BE2C (cell line): ENCODE results near the gene CFHR1.

Experiments
- DNase-seq: peaks from one replicate; pipeline ENCODE4 v3.0.0-alpha.2; 2020
- H3K27me3 ChIP-seq: fragments of 250-450 bp; sonication (Bioruptor Pico); 2 replicates; pipeline ENCODE4 v1.5.1; 2020; ENCODE audit warnings: mild to moderate bottlenecking
- H3K36me3 ChIP-seq: fragments of 250-450 bp; sonication (Bioruptor Pico); 2 replicates; pipeline ENCODE4 v1.5.1; 2020; ENCODE audit warnings: mild to moderate bottlenecking
- H3K4me1 ChIP-seq: fragments of 250-450 bp; sonication (Bioruptor Pico); 2 replicates; pipeline ENCODE4 v1.5.1; 2020
- H3K4me3 ChIP-seq: 2 replicates; pipeline ENCODE4 v1.5.1; 2011; ENCODE audit warnings: low read depth, low read length
- H3K9me3 ChIP-seq: fragments of 250-450 bp; sonication (Bioruptor Pico); 2 replicates; pipeline ENCODE4 v1.5.1; 2020
- CTCF ChIP-seq: IDR thresholded peaks from 2 replicates; pipeline ENCODE4 v1.5.1; 2012; ENCODE audit warnings: mild to moderate bottlenecking, low read depth, low read length

Gene CFHR1

GRCh38 chr1:196858811-196859210 is 39.3 kb downstream of the CFHR1 start:
- H3K4me3 ChIP-seq, result no peak overlapping the region; the same call in 1 of the 2 replicates
- no peak for DNase-seq
- no peak for TF ChIP-seq CTCF

GRCh38 chr1:196860323-196860884 is 40.9 kb downstream of the CFHR1 start:
- DNase-seq, result no peak
- Histone ChIP-seq H3K36me3 (no peaks in the 10 kb centered on the region), H3K4me3 (no peak overlapping the region), H3K27me3 (peaks cover 12% of the 10 kb centered on the region), H3K4me1 (no peaks in the 10 kb centered on the region), H3K9me3 (no peaks in the 10 kb centered on the region)
- TF ChIP-seq CTCF, result no peak

More at GRCh38 chr1:196858811-196859210, 39.3 kb downstream of the CFHR1 start:
- peaks cover 3% of the 10 kb centered on the region; the same call in 1 of the 2 replicates for H3K27me3 ChIP-seq
- no peaks in the 10 kb centered on the region for H3K9me3 ChIP-seq
- H3K4me1 ChIP-seq, result no peaks in the 10 kb centered on the region
- no peaks in the 10 kb centered on the region for H3K36me3 ChIP-seq

- no peaks in the 10 kb centered on the region for H3K4me1 ChIP-seq
- H3K27me3 ChIP-seq, result peaks cover 12% of the 10 kb centered on the region
- no peak for DNase-seq
- no peaks in the 10 kb centered on the region for H3K9me3 ChIP-seq
- H3K36me3 ChIP-seq, result no peaks in the 10 kb centered on the region
- H3K4me3 ChIP-seq, result no peak overlapping the region
- TF ChIP-seq CTCF, result no peak
These were observed 41.9 kb downstream of the CFHR1 start for GRCh38 chr1:196861429-196861828.

- Histone ChIP-seq H3K9me3 (no peaks in the 10 kb centered on the region), H3K36me3 (no peaks in the 10 kb centered on the region), H3K27me3 (peaks cover 12% of the 10 kb centered on the region), H3K4me3 (no peak overlapping the region), H3K4me1 (no peaks in the 10 kb centered on the region)
- DNase-seq, result no peak
- no peak for TF ChIP-seq CTCF
These were observed 47.4 kb downstream of the CFHR1 start for GRCh38 chr1:196866974-196867373.

GRCh38 chr1:196873385-196873784 is 53.9 kb downstream of the CFHR1 start:
- H3K36me3 ChIP-seq, result no peaks in the 10 kb centered on the region
- TF ChIP-seq CTCF, result no peak
- H3K4me3 ChIP-seq, result no peak overlapping the region
- no peaks in the 10 kb centered on the region for H3K9me3 ChIP-seq
- no peak for DNase-seq
- peaks cover 10% of the 10 kb centered on the region for H3K27me3 ChIP-seq
- no peaks in the 10 kb centered on the region for H3K4me1 ChIP-seq

- H3K4me3 ChIP-seq, result no peak overlapping the region
- no peak for DNase-seq
These were observed 56.4 kb downstream of the CFHR1 start for GRCh38 chr1:196875935-196876334.

More at GRCh38 chr1:196875935-196876334, 56.4 kb downstream of the CFHR1 start:
- Histone ChIP-seq H3K9me3 (no peaks in the 10 kb centered on the region), H3K4me1 (no peaks in the 10 kb centered on the region), H3K27me3 (peaks cover 32% of the 10 kb centered on the region), H3K36me3 (no peaks in the 10 kb centered on the region)
- TF ChIP-seq CTCF, result no peak
